Measurements from ENCODE around the gene FTL.
"Not testable (repeated sequence)": the region's sequence is repeated elsewhere in the genome, so short reads cannot be mapped to it uniquely, and the experiment has no call there.

Gene FTL

GRCh38 chr19:48965040-48965805, at the start of gene FTL:
FTL (plus strand) TSS chr19:48965309; CDS start chr19:48965508, 199 bp downstream.
- peak; percentile 98 for DNase-seq

- no peak for DNase-seq
Observed at GRCh38 chr19:48915757-48916156, 49.4 kb upstream of the FTL start.

- DNase-seq = no peak
Observed at GRCh38 chr19:48918071-48918470, 47.0 kb upstream of the FTL start.

GRCh38 chr19:48918801-48919247, 46.3 kb upstream of the FTL start:
- no peak for DNase-seq

GRCh38 chr19:48919271-48919670, 45.8 kb upstream of the FTL start:
- DNase-seq = not testable (repeated sequence)

- no peak for DNase-seq
Observed at GRCh38 chr19:48920949-48921348, 44.2 kb upstream of the FTL start.

- DNase-seq = no peak
Observed at GRCh38 chr19:48921721-48922500, 43.2 kb upstream of the FTL start.

GRCh38 chr19:48922548-48923490, 42.3 kb upstream of the FTL start:
- DNase-seq = no peak

- no peak for DNase-seq
Observed at GRCh38 chr19:48925240-48925843, 39.8 kb upstream of the FTL start.

GRCh38 chr19:48925890-48926289, 39.2 kb upstream of the FTL start:
- DNase-seq = not testable (repeated sequence)

GRCh38 chr19:48926909-48927308, 38.2 kb upstream of the FTL start:
- peak; percentile 11 to 44 for DNase-seq

- DNase-seq = not testable (repeated sequence)
Observed at GRCh38 chr19:48927692-48928091, 37.4 kb upstream of the FTL start.

GRCh38 chr19:48928164-48929025, 36.7 kb upstream of the FTL start:
- DNase-seq = no peak

- DNase-seq = peak; percentile 41 to 48
Observed at GRCh38 chr19:48933382-48933932, 31.7 kb upstream of the FTL start, which contains the start of gene DHDH. DHDH (plus strand) TSS chr19:48933699; CDS start chr19:48933722, 23 bp downstream.

GRCh38 chr19:48934837-48935236, 30.3 kb upstream of the FTL start:
- no peak for DNase-seq

GRCh38 chr19:48935864-48936263, 29.2 kb upstream of the FTL start:
- DNase-seq = no peak

GRCh38 chr19:48938256-48938655, 26.9 kb upstream of the FTL start:
- DNase-seq = no peak

GRCh38 chr19:48940902-48941301, 24.2 kb upstream of the FTL start:
- no peak for DNase-seq

- no peak for DNase-seq
Observed at GRCh38 chr19:48943081-48943480, 22.0 kb upstream of the FTL start.

- DNase-seq = no peak
Observed at GRCh38 chr19:48945415-48945814, 19.7 kb upstream of the FTL start.

GRCh38 chr19:48945817-48946216, 19.3 kb upstream of the FTL start:
- no peak for DNase-seq
